Measurements from ENCODE around the gene TRMT10A. TPM values are rescaled to one million over a fixed set of nuclear protein-coding genes. Genes with fewer than 3 reads are reported as not detected.

Gene TRMT10A
- total and polyA plus RNA-seq, 10 of the 15 experiments (the other 5 are each of a cell fraction or from before 2014, with no cell fraction given), result 4.5 to 13.4 (median 9.2) TPM

DNA sequence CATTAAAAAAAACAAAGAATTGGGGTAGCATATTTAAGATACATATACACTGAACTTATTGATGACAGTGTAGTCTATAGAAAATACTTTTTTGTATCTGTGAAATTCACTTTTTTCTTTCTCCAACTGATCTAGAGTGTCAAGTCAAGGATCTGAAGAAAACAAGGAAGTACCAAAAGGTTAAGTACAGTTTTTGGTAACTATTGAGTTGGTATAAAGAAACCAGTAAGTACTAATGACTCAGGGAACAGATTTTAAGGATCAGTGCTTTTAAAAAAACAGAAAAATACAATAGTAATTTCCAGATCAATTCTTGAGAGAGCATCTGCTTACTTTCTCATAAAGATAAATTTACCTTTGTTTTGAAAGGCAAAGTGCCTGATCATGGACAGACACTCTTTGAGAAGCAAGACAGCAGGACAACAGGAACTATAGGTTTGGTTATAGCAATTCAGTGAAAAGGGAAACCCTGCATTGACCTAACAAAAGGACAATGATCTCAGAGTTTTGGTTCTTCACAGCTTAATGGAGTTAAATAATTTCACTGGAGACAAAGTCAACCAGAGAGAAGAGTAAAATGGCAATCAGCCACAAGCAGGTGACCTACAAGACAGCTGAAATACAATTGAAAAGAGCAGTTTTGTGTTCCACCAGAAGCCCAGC, 23.4 kb downstream of the TRMT10A start:
- intact Hi-C loops (cut with micrococcal nuclease; ENCODE audit: unreplicated experiment) (no loop called here), in situ Hi-C loops (cut with MboI) (no loop called here)
- no peak for DNase-seq (ENCODE audit: low read depth, low spot score)
- no peak for TF ChIP-seq RAD51 (IDR thresholded peaks at IDR 0.05)
- no peak for TF ChIP-seq TCF12 (IDR thresholded peaks at IDR 0.05; ENCODE audit: low read depth, low read length)
- no peak for TF ChIP-seq SPI1 (IDR thresholded peaks at IDR 0.05; ENCODE audit: borderline replicate concordance, insufficient read depth, low read depth, low read length)
- no peak for TF ChIP-seq NFYA (IDR thresholded peaks at IDR 0.05; ENCODE audit: borderline replicate concordance, low read depth, low read length)
- TF ChIP-seq SRF (IDR thresholded peaks at IDR 0.05; ENCODE audit: low read depth in 2 of 2, low read length in 2 of 2), result no peak
- TF ChIP-seq KAT2A (conservative IDR thresholded peaks at IDR 0.05; ENCODE audit: control insufficient read depth, low read depth, low read length), result no peak
- no peak for TF ChIP-seq MTA2 (IDR thresholded peaks at IDR 0.05; ENCODE audit: low read depth)
- TF ChIP-seq STAT3 (IDR thresholded peaks at IDR 0.05; ENCODE audit: low read depth, low read length), result no peak
- Histone ChIP-seq H3K27ac (ENCODE audit: control insufficient read depth, insufficient read depth) (no peak overlapping the region), H3K4me1 (ENCODE audit: control insufficient read depth, insufficient read depth, low read length) (no peaks in the 10 kb centered on the region), H4K20me1 (ENCODE audit: control insufficient read depth, insufficient read depth) (no peaks in the 10 kb centered on the region), H3K36me3 (ENCODE audit: control insufficient read depth in 2 of 2, insufficient read depth in 2 of 2, low read length in 1 of 2) (no peaks in the 10 kb centered on the region), H3K79me2 (ENCODE audit: control insufficient read depth, insufficient read depth, low read length) (no peaks in the 10 kb centered on the region), H3K9me3 (replicated peaks; ENCODE audit: control insufficient read depth, insufficient read depth, low read length) (no peaks in the 10 kb centered on the region), H2AFZ (ENCODE audit: control insufficient read depth, low read depth, low read length) (no peak overlapping the region), H3K9ac (ENCODE audit: control insufficient read depth, insufficient read depth, low read length) (no peak overlapping the region), H3K4me2 (ENCODE audit: control insufficient read depth, insufficient read depth) (no peak overlapping the region), H3K4me3 (no peak overlapping the region), H3K27me3 (replicated peaks in 1 of 2; ENCODE audit: control insufficient read depth in 2 of 2, insufficient read depth in 2 of 2, low read length in 1 of 2) (no peaks in the 10 kb centered on the region)
- no TSS peak for BruUV-seq (replicated peaks)
- ChIA-PET POLR2A (no interaction called here), CTCF (no interaction called here), RAD21 (ENCODE audit: unreplicated experiment) (no interaction called here), SMC1A (ENCODE audit: uncharacterized antibody, unreplicated experiment) (no interaction called here)
- no peak for ATAC-seq
- FAIRE-seq, result no peak

DNA sequence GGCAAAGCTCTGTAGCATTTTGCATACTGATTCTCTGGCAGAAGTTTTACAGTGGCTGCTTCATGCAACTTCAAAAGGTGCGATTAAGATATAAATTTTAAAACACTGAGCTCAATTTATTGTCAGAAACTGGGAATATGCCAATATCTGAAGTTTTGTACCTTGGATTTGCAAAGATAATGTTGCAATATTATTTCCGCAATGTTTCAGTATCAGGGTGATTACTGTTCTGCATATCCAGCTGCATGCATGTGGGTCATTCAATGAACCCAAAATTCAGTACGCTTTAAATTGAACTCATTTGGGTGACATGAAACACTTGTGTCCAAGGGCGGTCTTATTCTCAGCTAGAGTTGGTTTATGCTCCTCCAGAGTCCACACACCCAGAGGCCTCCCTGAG, 26.2 kb downstream of the TRMT10A start:
- ChIA-PET CTCF (interaction anchor here (1.2 kb wide), 1 partner anchor 77 kb away, joined by 6 read pairs; no protein-coding TSS in a partner anchor), RAD21 (ENCODE audit: unreplicated experiment) (no interaction called here), POLR2A (interaction anchor here (0.9 kb wide), 1 partner anchor 9 kb away, joined by 3 read pairs; no protein-coding TSS in a partner anchor), SMC1A (ENCODE audit: uncharacterized antibody, unreplicated experiment) (interaction anchor here (1.1 to 1.6 kb wide), 2 partner anchors 155 to 551 kb away, joined by 3 read pairs; no protein-coding TSS in a partner anchor)
- Histone ChIP-seq H3K27ac (ENCODE audit: control insufficient read depth, insufficient read depth) (no peak overlapping the region), H3K9me3 (replicated peaks; ENCODE audit: control insufficient read depth, insufficient read depth, low read length) (no peaks in the 10 kb centered on the region), H3K4me2 (ENCODE audit: control insufficient read depth, insufficient read depth) (no peak overlapping the region), H3K4me3 (no peak overlapping the region), H2AFZ (ENCODE audit: control insufficient read depth, low read depth, low read length) (no peak overlapping the region), H3K9ac (ENCODE audit: control insufficient read depth, insufficient read depth, low read length) (no peak overlapping the region), H3K4me1 (ENCODE audit: control insufficient read depth, insufficient read depth, low read length) (no peaks in the 10 kb centered on the region), H3K36me3 (ENCODE audit: control insufficient read depth in 2 of 2, insufficient read depth in 2 of 2, low read length in 1 of 2) (no peaks in the 10 kb centered on the region), H3K79me2 (ENCODE audit: control insufficient read depth, insufficient read depth, low read length) (no peaks in the 10 kb centered on the region), H4K20me1 (ENCODE audit: control insufficient read depth, insufficient read depth) (no peaks in the 10 kb centered on the region), H3K27me3 (replicated peaks in 1 of 2; ENCODE audit: control insufficient read depth in 2 of 2, insufficient read depth in 2 of 2, low read length in 1 of 2) (no peaks in the 10 kb centered on the region)
- DNase-seq (ENCODE audit: low read depth, low spot score) (no peak), FAIRE-seq (no peak), ATAC-seq (no peak)
- 49% methylated on average over 4 of the region's 4 CpGs for WGBS (ENCODE audit: insufficient coverage, insufficient replicate concordance, low lambda C conversion rate, missing lambda C conversion rate)
- in situ Hi-C loops (cut with MboI), result no loop called here
- BruUV-seq (replicated peaks), result no TSS peak
- intact Hi-C loops (cut with micrococcal nuclease; ENCODE audit: unreplicated experiment), result no loop called here
- no peak for TF ChIP-seq ASH2L (IDR thresholded peaks at IDR 0.05; ENCODE audit: borderline replicate concordance, low read depth)
- TF ChIP-seq, protein P1, sequence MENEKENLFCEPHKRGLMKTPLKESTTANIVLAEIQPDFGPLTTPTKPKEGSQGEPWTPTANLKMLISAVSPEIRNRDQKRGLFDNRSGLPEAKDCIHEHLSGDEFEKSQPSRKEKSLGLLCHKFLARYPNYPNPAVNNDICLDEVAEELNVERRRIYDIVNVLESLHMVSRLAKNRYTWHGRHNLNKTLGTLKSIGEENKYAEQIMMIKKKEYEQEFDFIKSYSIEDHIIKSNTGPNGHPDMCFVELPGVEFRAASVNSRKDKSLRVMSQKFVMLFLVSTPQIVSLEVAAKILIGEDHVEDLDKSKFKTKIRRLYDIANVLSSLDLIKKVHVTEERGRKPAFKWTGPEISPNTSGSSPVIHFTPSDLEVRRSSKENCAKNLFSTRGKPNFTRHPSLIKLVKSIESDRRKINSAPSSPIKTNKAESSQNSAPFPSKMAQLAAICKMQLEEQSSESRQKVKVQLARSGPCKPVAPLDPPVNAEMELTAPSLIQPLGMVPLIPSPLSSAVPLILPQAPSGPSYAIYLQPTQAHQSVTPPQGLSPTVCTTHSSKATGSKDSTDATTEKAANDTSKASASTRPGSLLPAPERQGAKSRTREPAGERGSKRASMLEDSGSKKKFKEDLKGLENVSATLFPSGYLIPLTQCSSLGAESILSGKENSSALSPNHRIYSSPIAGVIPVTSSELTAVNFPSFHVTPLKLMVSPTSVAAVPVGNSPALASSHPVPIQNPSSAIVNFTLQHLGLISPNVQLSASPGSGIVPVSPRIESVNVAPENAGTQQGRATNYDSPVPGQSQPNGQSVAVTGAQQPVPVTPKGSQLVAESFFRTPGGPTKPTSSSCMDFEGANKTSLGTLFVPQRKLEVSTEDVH (IDR thresholded peaks at IDR 0.05; ENCODE audit: low read depth, partially characterized antibody), result no peak
- TF ChIP-seq FOS (IDR thresholded peaks at IDR 0.05; ENCODE audit: borderline replicate concordance, extremely low read depth, insufficient read length), result no peak
- no peak for TF ChIP-seq NR2F1 (conservative IDR thresholded peaks at IDR 0.05)
- no peak for TF ChIP-seq SIX5 (IDR thresholded peaks at IDR 0.05; ENCODE audit: low read depth, low read length, severe bottlenecking)
- TF ChIP-seq EED (IDR thresholded peaks at IDR 0.05; ENCODE audit: low read depth), result no peak
- no peak for TF ChIP-seq ZSCAN29 (IDR thresholded peaks at IDR 0.05)
